Lung microvascular endothelial cell (primary cell): Measurements from ENCODE around the gene SFTPB. TPM values are rescaled to one million over a fixed set of nuclear protein-coding genes. Genes with fewer than 3 reads are reported as not detected.
A peak's percentile ranks its signal among the peaks of the same experiment; 100 is the strongest.

ENCODE experiments used
- DNase-seq, 2 donors: peaks; one replicate each; pipeline versions ENCODE4 v3.0.0 to v3.0.0-alpha.2; 2010; ENCODE audit warnings: low read depth in 2 of 2
- total RNA-seq: library from RNA; depleted of rRNA; stranded (reverse); fragments of >200 nt; gene quantifications from 2 replicates; pipeline ENCODE4 v1.2.1, GENCODE V29; 2014

The SFTPB gene
- total RNA-seq, 1 donor from 2014 or later, result not detected

DNA sequence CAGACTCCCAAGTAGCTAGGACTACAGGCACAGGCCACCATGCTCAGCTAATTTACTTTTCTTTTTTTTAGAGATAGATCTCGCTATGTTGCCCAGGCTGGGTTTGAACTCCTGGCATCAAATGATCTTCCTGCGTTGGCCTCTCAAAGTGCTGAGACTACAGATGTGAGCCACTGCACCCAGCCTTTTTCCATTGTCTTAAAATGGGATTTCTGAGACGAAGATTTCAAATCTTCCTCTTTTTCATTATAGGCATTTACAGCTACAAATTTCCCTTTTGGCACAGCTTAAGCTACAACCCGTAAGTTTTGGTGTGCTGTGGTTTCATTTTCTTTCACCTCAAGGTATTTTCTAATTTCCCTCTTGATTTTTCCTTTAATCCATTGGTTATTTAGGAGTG lies 34.8 kb upstream of the SFTPB start:
- DNase-seq, result no peak

DNA sequence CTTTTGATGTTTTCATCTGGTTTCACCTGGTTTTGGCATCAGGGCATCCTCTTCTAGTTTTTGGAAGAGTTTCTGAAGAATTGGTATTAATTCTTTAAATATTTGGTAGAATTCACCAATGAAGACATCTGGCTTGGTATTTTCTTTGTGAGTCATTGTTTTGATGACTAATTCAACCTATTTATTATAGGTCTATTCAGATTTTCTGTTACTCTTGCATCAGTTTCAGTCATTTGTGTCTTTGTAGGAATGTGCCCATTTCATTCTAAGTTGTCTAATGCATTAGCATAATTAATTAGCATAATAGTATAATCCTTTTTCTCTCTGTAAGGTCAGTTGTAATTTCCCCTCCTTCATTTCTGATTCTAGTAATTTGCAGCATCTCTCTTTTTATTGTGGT lies 34.2 kb upstream of the SFTPB start:
- DNase-seq, result peak in 1 of 2 donors; percentile 56

DNA sequence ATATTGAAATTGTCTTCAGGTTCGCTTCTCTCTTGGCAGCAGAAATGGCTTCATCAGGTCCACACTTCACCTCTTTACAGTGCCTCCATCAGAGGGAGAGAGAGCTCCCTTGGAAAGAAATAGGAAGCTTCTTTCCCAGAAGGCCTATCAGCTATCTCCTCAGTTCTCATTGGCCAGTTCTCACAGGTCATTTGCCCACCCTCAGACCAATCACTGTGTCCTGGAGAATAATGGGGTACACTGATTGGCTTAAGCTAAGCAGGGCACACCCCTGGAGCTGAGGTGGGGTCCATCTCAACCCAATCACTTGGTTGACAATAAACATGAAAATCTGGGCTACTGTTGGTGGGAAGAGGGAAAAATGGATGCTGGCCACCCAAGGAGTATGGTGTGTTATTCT lies 31.3 kb upstream of the SFTPB start:
- DNase-seq, result no peak

DNA sequence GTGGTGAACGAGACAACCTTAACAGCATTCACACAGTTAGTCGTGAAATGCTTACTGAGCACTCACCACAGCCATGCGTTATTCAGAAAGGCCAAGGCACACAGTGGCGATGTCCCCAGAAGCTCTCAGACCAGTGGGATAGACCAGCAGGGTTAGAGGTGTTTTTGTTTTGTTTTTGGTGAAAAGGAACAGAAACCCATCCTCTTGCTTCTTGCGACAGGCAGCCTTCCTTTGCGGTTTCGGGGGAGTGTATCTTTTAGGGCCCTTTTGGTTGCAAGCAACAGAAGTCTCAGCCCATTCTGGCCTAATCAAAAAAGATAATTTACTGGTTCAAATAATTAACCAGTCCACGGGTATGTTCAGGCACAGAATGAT lies 30.9 kb upstream of the SFTPB start:
- no peak for DNase-seq

DNA sequence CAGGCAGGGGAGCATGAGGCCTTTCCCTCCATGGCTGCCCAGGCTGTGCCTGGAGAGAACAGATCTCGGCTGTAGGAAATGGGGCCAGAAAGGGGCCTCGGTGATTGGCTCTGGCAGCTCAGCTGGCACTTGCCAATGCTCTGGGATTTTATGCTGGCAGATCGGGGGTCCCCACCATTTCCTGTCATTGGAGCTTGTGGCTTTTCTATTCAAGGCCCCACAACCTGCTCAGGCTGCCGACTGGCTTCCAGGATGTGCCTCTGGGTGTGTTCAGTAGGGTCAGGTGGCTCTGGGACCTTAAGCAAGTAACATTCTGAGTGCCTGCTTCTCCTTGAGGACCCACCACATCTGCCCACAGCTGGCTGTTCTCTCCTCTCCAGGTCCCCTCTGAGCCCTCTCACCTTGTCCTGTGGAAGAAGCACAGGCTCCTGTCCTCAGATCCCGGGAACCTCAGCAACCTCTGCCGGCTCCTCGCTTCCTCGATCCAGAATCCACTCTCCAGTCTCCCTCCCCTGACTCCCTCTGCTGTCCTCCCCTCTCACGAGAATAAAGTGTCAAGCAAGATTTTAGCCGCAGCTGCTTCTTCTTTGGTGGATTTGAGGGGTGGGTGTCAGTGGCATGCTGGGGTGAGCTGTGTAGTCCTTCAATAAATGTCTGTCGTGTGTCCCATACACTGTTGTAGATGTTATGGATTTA lies 30.3 kb upstream of the SFTPB start:
- no peak for DNase-seq

DNA sequence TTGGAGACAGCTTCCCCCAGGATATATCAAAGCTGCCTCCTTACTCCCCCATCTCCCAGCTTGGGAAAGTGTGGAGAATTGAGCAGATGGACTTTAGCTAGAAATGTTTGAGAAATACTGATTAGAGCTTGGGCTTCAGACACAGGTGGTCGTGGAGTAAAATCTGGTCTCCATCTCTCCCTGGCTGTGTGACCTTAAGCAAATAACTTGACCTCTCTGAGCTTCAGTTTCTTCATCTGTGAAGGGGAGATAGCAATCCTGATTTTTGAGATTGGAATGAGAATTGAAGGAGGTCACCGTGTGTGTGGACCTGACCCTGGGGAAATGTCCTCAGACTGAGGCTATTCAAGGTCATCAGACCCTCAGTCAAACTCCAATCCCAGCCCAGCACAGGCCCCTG lies 29.7 kb upstream of the SFTPB start:
- no peak for DNase-seq

DNA sequence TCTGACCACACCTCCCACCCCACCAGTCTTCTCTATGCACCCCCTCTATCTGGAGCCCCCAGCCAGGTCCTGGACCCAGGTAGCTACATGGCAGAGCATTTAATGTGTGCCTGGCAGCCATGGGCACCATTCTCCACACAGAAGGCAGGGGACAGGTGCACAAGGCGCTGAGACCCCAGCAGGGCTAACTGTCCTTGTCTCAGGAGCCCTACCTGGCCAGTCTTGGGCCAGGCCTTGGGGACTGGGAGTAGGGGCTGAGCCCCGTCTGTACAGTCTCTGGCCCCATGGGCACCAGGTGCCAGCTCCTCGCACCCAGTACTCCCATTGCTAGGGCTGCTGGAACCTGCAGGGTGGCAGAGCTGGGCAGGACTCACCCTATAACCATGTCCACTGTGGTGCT lies 29.1 kb upstream of the SFTPB start:
- no peak for DNase-seq

DNA sequence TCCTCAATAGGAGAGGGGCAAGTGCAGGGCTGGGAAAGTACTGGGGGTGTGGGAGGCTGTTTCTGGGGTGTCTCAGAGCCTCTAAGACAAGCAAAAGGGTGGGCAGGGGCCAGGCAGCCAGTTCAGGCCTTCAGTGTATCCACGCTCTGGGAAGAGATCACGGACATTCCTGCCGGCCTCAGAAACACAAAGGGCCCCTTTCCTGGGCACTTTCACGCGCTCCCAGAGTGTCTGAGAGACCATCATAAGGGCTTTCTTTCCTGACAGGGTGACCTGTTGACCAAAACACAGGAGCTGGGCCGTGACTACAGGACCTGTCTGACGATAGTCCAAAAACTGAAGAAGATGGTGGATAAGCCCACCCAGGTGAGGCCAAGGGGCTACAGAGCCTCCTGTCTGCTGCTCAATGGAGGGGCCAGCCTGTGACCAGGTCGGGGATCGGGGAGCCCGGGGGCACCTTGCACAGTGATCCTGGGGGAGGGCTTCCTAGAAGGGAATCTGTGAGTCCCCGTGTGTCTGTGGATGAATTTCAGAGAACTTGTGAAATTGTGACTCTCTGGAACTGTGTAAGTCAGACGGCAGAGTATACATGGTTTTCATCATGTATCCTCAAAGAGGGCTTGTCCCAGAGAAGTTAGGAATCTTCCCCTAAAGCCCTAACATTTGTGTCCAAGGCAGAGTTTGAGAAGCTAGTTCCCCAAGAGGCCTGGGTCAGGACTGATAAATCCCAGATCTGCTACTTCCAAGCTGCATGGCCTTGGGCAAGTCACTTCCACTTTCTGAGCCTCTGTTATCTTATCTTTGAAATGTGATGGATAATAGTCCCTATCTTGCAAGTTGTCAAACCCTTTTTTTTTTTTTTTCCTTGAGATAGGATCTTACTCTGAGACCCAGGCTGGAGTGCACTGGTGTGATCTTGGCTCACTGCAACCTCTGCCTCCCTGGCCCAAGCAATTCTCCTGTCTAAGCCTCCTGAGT lies 28.0 kb upstream of the SFTPB start:
- no peak for DNase-seq

DNA sequence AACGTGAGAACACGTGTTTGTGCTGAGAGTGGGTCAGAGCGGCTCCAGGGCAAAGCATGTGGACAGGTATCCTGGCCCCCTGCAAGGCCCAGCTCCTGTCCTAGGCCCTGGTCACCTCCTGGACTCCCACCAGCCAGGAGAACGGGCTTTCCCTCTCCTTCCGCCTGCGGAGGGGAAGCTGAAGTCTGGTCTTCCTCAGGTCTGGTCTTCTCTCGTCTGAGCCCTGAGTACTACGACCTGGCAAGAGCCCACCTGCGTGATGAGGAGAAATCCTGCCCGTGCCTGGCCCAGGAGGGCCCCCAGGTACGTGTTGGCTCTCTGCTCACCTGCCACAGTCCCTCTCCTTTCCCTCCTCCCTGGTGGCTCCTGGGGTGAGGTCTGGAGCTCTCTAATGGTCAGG lies 27.1 kb upstream of the SFTPB start:
- no peak for DNase-seq

DNA sequence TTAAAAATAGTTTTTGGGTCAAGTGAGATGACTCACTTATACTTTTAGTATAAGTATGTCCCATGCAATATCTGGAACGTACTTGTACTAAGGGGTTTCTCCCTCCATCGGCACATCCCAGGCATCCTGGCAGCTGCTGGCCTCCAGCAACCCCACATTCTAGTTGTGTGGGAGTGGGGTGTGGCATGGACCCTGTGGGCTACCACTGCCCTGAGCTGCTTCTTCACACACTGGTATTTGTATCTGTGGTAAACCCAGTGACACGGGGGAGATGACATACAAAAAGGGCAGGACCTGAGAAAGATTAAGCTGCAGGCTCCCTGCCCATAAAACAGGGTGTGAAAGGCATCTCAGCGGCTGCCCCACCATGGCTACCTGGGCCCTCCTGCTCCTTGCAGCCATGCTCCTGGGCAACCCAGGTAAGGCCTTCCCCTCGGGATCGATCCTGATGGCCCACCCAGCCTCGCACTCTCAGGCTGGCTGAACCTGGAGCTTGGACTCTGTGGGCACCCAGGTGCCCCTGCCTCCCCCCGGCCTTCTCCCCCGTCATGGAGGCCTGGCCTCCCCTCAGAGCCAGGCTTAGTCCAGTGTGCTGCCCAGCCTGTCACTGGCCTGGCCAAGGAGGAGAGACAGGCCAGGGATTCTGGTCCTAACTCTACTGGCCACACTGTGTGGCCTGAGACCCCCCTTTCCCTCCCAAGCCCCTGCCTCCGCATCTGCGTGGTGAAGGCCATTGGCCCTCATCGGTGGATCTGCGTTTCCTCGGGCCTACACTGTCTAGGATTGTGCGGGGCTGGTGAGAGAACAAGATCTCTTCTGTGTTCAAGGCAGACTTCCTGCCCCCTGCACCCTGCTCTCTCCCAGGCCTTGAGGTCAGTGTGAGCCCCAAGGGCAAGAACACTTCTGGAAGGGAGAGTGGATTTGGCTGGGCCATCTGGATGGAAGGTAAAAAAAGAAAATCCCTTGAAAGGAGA lies 26.3 kb upstream of the SFTPB start, which contains the start of gene GNLY:
Gene GNLY (plus strand): TSS at position 307 of the 974 bp plus-strand sequence. CDS start 61 bp downstream, at position 368.
- DNase-seq, result no peak

DNA sequence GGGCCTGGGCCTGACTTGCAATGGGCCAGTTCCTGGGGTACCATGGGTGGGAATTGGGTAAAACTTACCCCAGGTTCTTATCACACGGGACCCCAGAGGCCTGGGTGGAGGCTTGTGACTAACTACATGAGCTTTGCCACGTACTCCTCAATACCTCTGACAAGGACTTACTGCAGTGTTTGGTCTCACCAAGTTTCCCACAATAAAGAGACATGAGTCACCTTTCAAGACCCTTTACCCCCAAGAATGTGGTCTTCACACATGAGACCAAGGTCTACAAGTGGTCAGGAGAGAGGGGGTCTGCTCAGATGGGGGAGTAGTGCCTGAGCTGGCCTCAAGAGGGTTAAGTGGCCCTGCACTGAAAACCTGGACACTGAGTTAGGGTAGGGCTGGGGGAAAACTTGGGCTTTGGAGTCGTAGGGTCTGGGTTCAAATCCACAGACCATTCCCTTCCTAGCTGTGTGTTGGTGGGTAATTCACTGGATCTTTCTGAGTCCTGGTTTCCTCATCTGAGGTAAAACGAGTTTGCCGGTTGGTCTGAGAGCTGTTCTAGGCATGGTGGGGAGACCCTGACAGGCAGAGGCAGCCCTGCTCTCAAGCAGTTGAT lies 24.1 kb upstream of the SFTPB start:
- no peak for DNase-seq

DNA sequence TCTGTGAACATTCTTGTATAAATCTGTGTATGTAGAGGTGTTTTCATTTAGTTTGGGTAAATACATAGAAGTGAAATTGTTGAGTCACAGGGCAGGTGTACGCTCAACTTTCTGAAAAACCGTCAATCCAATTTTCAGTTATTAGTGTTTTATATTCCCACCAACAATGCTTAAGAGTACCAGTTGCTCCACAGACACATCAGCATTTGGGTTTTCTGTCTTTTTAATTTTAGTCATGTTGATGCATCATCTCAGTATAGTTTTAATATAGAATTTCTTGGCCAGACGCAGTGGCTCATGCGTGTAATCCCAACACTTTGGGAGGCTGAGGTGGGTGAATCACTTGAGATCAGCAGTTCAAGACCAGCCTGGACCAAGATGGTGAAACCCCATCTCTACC lies 22.9 kb upstream of the SFTPB start:
- DNase-seq, result no peak

DNA sequence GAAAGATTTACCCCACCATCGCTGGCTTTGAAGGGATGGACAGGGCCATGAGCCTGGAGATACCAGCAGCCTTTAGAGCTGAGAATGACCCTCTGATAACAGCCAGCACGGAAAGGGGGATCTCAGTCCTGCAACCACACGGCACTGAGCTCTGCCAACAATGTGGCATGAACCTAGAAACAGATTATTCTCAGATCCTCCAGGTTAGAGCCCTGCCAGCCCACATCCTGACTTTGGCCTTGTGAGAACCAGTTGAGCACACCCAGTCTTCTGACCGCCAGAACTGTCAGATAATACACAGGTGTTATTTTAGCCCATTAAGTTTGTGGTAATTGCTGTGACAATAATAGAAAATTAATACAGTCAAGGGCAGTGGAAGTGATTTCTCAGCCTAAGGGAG lies 16.8 kb upstream of the SFTPB start:
- no peak for DNase-seq

DNA sequence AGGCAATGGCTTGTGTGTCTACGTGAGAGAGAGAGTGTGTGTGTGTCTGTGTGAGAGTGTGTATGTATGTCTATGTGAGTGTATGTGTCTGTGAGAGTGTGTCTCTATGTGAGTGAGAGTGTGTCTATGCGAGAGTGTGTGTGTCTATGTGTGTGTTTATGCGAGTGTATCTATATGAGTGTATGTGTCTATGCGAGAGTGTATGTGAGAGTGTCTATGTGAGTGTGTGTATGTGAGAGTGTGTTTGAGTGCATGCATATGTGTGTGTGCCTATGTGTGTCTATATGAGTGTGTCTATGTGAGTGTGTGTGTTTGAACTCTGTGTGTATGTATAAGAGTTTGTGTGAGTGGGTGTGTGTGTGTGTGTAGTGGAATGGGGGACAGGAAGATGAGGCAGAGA lies 16.4 kb upstream of the SFTPB start:
- DNase-seq, result no peak

DNA sequence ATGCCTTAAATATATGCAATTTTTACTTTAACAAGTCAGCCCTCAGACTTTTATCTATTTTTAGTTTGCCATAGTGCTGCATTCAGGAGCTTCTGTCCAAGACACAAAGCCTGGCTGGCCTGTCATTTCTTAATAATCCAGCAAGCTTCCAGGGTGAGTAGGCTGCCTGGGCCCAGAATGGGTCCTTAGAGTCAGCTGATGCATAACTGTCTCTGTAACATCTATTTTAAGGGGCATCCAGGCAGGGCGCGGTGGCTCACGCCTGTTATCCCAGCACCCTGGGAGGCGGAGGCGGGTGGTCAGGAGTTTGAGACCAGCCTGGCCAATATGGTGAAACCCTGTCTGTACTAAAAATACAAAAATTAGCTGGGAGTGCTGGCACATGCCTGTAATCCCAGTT lies 14.4 kb upstream of the SFTPB start:
- DNase-seq, result no peak

DNA sequence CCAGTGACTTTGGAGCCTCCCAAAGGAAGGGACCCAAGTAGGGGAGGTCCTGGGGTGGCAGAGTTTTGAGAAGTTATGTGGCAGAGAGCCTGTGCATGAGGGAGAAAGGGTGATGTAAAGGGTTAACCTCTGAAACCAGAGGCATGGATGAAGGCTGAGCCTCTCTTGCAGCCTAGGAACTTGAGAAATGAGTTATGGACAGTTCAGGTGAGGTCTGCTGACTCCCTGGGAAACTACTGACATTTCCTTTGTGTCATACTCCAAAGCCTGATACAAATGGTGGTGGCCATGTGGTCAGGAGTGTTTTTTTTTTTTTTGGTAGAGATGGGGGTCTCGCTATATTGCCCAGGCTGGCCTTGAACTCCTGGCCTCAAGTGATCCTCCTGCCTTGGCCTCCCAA lies 13.8 kb upstream of the SFTPB start:
- no peak for DNase-seq

DNA sequence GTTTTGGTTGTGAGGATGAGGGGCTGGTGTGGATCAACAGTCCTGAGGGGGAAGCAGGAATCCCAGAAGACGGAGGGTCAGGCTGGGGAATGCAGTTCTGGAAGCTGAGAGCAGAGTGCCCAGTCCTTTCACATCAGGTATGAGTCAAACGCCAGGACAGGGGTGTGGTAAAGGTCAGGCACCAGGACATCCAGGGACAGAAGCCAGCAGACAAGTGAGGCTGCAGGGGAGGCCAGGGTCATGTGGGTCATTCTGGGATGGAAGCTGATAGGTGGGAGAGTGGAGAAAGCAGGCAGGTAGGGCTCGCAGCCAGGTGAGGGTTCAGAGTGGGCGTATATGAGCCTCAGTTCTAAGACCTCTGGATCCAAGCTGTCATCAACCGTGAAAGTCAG lies 13.4 kb upstream of the SFTPB start:
- peak; percentile 22 to 41 for DNase-seq

DNA sequence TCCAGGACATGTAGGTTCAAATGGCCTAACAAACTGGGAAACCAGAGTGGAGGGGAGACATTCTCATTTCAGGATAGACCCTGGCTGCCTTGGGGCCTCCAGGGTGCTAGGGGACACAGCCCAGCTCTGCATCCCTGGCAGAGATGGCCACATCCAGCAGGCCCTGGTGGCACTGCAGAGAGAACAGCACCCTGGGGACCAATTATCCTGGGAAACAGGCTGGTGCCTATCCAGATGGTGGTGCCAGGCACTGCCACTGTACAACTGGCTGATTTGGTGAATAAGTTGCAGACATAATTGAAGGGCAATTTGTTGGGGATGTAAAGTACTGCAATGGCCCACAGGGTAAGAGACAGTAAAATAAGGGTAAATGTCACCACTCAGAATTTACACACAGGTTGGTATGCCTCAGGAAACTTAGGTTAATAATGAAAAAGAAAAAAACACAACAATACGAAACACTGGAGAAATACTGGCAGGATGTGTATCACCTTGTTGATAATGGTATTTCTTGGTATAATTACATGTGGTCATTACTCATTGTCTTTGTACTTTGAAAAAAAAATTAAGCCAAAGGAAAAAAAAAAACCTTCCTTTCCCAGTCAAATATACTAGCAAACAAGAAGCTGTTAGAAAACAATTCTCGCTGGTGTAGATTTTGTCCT lies 12.8 kb upstream of the SFTPB start:
- DNase-seq, result peak in 1 of 2 donors; percentile 31

DNA sequence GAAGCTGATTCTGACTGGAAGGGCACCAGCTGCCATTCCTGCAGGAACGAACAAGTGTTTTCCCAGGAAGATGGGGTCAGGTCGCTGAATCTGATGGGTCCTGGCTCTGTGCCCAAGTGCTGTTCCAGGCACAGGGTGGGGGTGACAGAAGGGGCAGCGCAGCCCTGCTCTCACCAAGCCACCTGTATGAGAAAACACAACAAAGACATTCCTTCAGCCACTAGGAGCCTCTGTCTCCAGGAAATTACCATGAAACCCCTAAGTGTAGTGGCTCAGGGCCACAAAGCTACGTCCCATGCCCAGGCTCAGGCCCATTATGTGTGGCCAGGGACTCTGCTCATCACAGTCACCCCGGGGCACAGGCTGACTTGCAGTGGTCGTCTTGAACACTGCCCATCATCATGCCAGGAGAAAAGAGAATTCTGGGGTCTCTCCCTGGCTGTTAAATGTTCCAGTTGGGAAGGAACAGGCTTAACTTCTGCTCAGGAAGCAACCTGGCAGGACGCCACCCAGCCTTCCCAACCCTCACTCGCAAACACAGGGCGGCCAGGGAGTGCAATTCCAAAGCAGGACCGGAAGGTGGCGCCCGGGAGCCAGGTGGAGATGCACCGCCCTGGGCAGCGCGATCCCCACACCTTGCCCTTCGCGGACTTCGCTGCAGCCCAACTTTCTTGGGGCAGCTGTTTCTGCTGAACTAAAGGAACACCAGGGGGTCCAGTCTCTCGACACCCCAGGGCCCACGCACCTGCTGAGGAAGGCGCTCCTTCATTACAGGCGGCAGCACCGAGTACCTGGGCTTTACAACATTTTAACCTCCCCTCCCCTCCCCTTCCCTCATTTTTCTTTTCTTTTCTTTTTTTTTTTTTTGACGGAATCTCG lies 11.0 kb upstream of the SFTPB start:
- DNase-seq, result peak; percentile 75 to 88

DNA sequence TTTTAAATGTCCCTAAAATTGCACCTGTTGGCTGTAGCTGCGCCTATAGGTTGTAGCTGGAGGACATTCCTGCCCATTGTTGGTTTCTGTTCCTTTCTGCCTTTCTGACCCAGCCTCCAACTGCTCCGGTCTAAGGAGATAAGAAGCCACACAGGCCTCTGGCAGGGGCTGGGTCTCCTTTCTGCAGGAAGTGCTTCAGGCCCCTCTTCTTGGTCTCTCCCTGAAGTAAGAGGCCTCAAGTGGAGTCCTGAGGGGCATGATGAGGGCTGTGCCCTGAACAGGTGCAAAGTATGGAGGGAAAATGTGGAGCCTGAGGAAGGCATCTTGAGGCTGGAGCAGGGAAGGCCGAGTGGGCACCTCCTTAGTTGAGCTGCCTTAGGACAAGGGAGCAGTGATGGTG lies 10.4 kb upstream of the SFTPB start:
- no peak for DNase-seq
